SU-DHL-6 (cell line): ENCODE measurements around the gene MYO19.
A peak's percentile ranks its signal among the peaks of the same experiment; 100 is the strongest.

Experiments used
- H2AFZ ChIP-seq: fragments of 200-600 bp; sonication (generic); 2 replicates; pipeline ENCODE4 v1.6.1; 2014; ENCODE audit warnings: low read depth, mild to moderate bottlenecking, moderate library complexity, mixed read lengths, antibody characterized with exemption, low read length; ENCODE audit not compliant: severe bottlenecking
- H3F3A ChIP-seq: fragments of 200-600 bp; shearing (Covaris generic); 2 replicates; pipeline ENCODE4 v1.6.0; 2016; ENCODE audit warnings: antibody characterized with exemption, mild to moderate bottlenecking; ENCODE audit not compliant: insufficient read depth
- H3K27ac ChIP-seq: fragments of 200-600 bp; sonication (generic); 2 replicates; pipeline ENCODE4 v1.5.1; 2016; ENCODE audit warnings: low read depth, mild to moderate bottlenecking, low read length, moderate library complexity, mixed read lengths
- H3K27me3 ChIP-seq: fragments of 200-600 bp; sonication (generic), shearing (Covaris generic); 2 replicates; pipeline ENCODE4 v1.6.0; 2014; ENCODE audit warnings: mild to moderate bottlenecking, low read length
- H3K36me3 ChIP-seq: fragments of 200-600 bp; sonication (generic); 2 replicates; pipeline ENCODE4 v1.6.1; 2014; ENCODE audit warnings: mild to moderate bottlenecking, low read length, mixed read lengths
- H3K4me2 ChIP-seq: fragments of 300-600, 200-600 bp; shearing (Covaris generic), sonication (generic); 2 replicates; pipeline ENCODE4 v1.6.0; 2014; ENCODE audit warnings: low read length, low read depth, mild to moderate bottlenecking; ENCODE audit not compliant: poor library complexity, severe bottlenecking
- H3K4me3 ChIP-seq: fragments of 200-600 bp; sonication (generic); 2 replicates; pipeline ENCODE4 v1.5.1; 2014; ENCODE audit warnings: antibody characterized with exemption, low read length, mild to moderate bottlenecking, mixed read lengths; ENCODE audit not compliant: insufficient read depth, poor library complexity, severe bottlenecking
- H3K79me2 ChIP-seq: fragments of 200-600 bp; sonication (generic); 2 replicates; pipeline ENCODE4 v1.6.1; 2014; ENCODE audit warnings: mild to moderate bottlenecking, low read length, moderate library complexity; ENCODE audit not compliant: insufficient read depth
- H3K9ac ChIP-seq: fragments of 200-600 bp; sonication (generic); 2 replicates; pipeline ENCODE4 v1.7.0; 2014; ENCODE audit warnings: mild to moderate bottlenecking, low read length
- H3K9me2 ChIP-seq: fragments of 200-600 bp; sonication (generic); replicated peaks from 2 replicates; pipeline ENCODE4 v1.6.1; 2014; ENCODE audit warnings: low read length; ENCODE audit not compliant: insufficient read depth
- H3K9me3 ChIP-seq: fragments of 200-600 bp; sonication (generic); 2 replicates; pipeline ENCODE4 v1.6.1; 2014; ENCODE audit warnings: low read length, mixed read lengths; ENCODE audit not compliant: insufficient read depth
- H4K20me1 ChIP-seq: fragments of 200-600 bp; sonication (generic); 2 replicates; pipeline ENCODE4 v1.6.1; 2014; ENCODE audit warnings: low read depth, mild to moderate bottlenecking, antibody characterized with exemption, low read length, moderate library complexity, mixed read lengths
- CTCF ChIP-seq: fragments of 200-600 bp; sonication (generic); IDR thresholded peaks from one replicate; pipeline ENCODE4 v1.5.1; 2017; ENCODE audit warnings: antibody characterized with exemption, mild to moderate bottlenecking, low read length, moderate library complexity; ENCODE audit not compliant: insufficient read depth, poor library complexity, severe bottlenecking
- EZH2phosphoT487 ChIP-seq: fragments of 200-600 bp; sonication (generic), shearing (Covaris generic); conservative IDR thresholded peaks from 2 replicates; pipeline ENCODE4 v1.6.1; 2018; ENCODE audit warnings: mild to moderate bottlenecking, antibody characterized with exemption, low read length, moderate library complexity, mixed read lengths

The MYO19 gene

DNA sequence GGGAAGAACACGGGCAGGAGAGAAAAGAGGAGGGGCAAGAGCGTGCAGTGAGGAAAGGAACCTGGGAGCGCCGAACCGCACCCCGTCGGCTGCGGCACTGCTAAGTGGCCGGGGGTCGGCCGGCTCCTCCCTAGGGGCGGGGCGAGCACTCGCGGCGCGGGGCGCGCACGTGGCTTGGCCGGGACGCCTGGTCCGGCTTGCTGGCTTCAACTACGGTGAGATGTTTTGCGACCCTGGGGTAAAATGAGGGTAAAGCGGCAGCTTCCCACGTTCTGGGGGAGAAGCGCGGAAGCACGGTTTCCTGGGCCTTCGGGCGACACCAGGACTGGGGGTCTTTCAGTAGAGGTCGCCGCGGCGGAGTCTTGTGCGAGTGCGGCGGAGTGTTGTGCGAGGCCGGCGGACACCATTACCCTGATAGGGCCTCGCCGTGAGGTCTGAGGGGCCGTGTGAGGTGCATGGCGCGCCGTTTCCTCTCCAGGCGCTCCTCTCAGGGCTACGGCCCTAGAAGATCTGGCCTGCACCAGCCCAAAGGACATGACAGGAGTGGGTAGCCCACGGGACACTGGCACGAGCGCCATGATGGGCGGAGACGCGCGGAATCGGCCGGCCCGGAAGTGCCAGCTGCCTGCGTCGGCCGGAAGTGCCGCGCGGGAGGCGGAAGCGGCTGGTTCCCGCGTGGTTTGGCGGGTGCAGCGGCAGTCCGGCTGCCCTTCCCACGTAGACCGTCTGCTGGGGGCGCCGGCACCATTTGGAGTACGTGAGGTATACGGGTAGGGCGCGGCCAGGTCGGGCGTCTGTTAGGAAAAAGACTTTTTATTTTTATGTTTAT lies at the start of gene MYO19, which contains the start of gene PIGW:
Gene MYO19, minus strand, starts transcription at position 29 of the 829 bp plus-strand sequence. CDS start 2,330 bp downstream, outside the sequence.
Gene PIGW, plus strand, starts transcription at position 148 of the 829 bp plus-strand sequence. CDS start 2,115 bp downstream, outside the sequence.
- H3K9ac ChIP-seq: peak within 1 kb of the TSS; percentile 89
- H2AFZ ChIP-seq: peak within 1 kb of the TSS; percentile 73
- H3K27me3 ChIP-seq: no peaks in the 10 kb centered on the region
- peaks cover 43% of the 10 kb centered on the region for H3K79me2 ChIP-seq
- peak within 1 kb of the TSS; percentile 87 for H3K4me3 ChIP-seq
- H3K9me2 ChIP-seq: no peaks in the 10 kb centered on the region
- H3K4me2 ChIP-seq: peak within 1 kb of the TSS; percentile 67
- peaks cover 8% of the 10 kb centered on the region; the same call in 1 of the 2 replicates for H3K36me3 ChIP-seq
- H3K9me3 ChIP-seq: no peaks in the 10 kb centered on the region
- no peaks in the 10 kb centered on the region for H4K20me1 ChIP-seq
- TF ChIP-seq EZH2phosphoT487: no peak
- no peak for TF ChIP-seq CTCF
- peaks cover 25% of the 10 kb centered on the region for H3F3A ChIP-seq
- H3K27ac ChIP-seq: peak within 1 kb of the TSS; percentile 83

DNA sequence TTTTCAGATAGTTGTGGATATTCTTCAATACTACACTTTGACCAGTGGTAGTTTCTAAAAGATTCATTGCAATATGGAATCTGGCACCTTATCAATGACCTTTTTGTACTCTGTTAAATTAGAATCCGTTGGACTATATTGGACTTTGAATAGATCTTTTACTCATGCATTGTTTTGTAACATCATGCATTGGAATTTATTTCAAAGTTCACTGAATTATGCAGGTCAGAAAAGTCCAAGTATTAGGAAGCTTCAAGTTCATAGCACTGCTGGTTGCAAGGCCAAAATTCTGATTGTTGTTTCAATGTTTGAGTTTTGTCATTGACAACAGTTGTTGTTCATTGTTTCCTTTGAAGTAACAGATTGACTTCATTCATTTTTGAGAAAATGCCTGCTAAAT lies 49.1 kb upstream of the MYO19 start:
- Histone ChIP-seq H3K36me3 (peaks cover 42% of the 10 kb centered on the region), H3F3A (peaks cover 17% of the 10 kb centered on the region)

DNA sequence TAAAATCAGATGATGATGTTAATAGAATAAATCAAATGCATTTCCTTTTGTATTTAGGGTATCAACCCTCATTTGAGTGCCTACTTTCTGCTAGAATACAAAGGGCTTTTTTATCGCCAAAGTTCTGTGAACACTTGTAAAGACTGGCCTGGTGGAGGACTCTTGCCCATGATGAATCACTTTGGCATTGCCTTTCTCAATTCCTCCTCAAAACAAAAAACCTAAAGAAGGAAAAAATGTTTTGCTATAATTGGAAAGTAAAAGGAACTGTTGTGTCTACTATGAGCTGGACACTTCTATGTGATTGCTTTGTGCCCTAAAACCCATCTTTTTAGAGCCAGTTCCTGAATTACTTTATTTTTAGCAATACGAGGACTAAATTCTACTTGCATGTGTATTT lies 44.0 kb upstream of the MYO19 start:
- no peak overlapping the region for H3K27ac ChIP-seq
- peaks cover 4% of the 10 kb centered on the region; the same call in 1 of the 2 replicates for H3F3A ChIP-seq
- no peak overlapping the region for H3K9ac ChIP-seq
- no peaks in the 10 kb centered on the region for H3K9me3 ChIP-seq
- no peak overlapping the region for H2AFZ ChIP-seq
- H3K79me2 ChIP-seq: peaks cover 29% of the 10 kb centered on the region
- H4K20me1 ChIP-seq: 0 out of 2 replicates have a peak, but pooled peaks cover 4% of the 10 kb centered on the region
- no peak for TF ChIP-seq EZH2phosphoT487
- TF ChIP-seq CTCF: no peak
- H3K4me3 ChIP-seq: no peak overlapping the region
- no peaks in the 10 kb centered on the region for H3K9me2 ChIP-seq
- peaks cover 31% of the 10 kb centered on the region; the same call in 1 of the 2 replicates for H3K36me3 ChIP-seq
- no peak overlapping the region for H3K4me2 ChIP-seq
- H3K27me3 ChIP-seq: no peaks in the 10 kb centered on the region

More for the DNA sequence above, 49.1 kb upstream of the MYO19 start:
- Histone ChIP-seq H3K27ac (no peak overlapping the region), H3K4me2 (no peak overlapping the region), H3K9me2 (no peaks in the 10 kb centered on the region), H4K20me1 (no peaks in the 10 kb centered on the region), H3K27me3 (no peaks in the 10 kb centered on the region), H2AFZ (no peak overlapping the region), H3K79me2 (no peaks in the 10 kb centered on the region; the same call in 1 of the 2 replicates), H3K9ac (no peak overlapping the region), H3K9me3 (no peaks in the 10 kb centered on the region), H3K4me3 (no peak overlapping the region)
- TF ChIP-seq EZH2phosphoT487: no peak
- TF ChIP-seq CTCF: no peak
